ENCODE results near the gene CTU1.

CTU1 gene

GRCh38 chr19:51131780-51132680, 23.8 kb upstream of the CTU1 start:
- no peak for DNase-seq

DNA sequence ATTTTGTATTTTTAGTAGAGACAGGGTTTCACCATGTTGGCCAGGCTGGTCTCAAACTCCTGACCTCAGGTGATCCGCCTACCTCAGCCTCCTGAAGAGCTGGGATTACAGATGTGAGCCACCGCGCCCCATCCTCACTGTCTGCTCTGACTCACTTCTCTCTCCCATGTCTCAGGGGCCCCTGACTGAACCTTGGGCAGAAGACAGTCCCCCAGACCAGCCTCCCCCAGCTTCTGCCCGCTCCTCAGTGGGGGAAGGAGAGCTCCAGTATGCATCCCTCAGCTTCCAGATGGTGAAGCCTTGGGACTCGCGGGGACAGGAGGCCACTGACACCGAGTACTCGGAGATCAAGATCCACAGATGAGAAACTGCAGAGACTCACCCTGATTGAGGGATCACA, 21.5 kb upstream of the CTU1 start:
- DNase-seq, result no peak

DNA sequence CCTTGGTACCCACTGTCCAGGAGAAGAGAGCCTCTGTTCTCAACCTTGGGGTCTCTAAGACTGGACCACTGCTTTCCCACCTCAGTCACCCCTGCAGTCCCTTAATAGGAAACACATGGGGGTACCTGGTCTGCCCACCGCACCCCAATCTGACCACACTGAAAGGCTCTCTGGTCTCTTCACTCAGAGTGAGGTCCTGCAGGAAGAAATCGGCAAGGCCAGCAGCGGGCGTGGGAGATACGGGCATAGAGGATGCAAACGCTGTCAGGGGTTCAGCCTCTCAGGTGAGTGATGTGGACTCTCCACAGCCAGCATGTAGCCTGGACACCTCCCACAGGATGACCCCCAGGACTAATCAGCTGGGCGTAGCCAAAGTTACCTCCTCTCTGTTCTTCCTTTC, 20.0 kb upstream of the CTU1 start:
- DNase-seq, result no peak

- DNase-seq, result no peak
These were observed 19.5 kb upstream of the CTU1 start for GRCh38 chr19:51127755-51128154.

DNA sequence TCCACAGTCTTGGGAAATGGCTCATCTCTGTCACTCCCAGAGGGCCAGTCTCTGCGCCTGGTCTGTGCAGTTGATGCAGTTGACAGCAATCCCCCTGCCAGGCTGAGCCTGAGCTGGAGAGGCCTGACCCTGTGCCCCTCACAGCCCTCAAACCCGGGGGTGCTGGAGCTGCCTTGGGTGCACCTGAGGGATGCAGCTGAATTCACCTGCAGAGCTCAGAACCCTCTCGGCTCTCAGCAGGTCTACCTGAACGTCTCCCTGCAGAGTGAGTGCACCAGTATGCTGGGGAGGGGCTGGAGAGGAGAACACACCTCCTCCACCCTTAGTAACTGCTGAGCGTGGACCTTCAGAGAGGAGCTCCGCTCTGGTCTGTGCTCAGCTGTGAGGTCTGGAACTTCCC, 18.8 kb upstream of the CTU1 start:
- no peak for DNase-seq

- no peak for DNase-seq
These were observed 17.3 kb upstream of the CTU1 start for GRCh38 chr19:51125421-51126075.

GRCh38 chr19:51124729-51125128, 16.5 kb upstream of the CTU1 start, which contains the start of gene SIGLEC9:
Gene SIGLEC9, plus strand, starts transcription at chr19:51124906. Its CDS starts 69 bp downstream, at chr19:51124975.
- DNase-seq, result no peak

- DNase-seq, result no peak
These were observed 16.0 kb upstream of the CTU1 start for GRCh38 chr19:51124216-51124615.

GRCh38 chr19:51123802-51124201, 15.6 kb upstream of the CTU1 start:
- DNase-seq, result no peak

DNA sequence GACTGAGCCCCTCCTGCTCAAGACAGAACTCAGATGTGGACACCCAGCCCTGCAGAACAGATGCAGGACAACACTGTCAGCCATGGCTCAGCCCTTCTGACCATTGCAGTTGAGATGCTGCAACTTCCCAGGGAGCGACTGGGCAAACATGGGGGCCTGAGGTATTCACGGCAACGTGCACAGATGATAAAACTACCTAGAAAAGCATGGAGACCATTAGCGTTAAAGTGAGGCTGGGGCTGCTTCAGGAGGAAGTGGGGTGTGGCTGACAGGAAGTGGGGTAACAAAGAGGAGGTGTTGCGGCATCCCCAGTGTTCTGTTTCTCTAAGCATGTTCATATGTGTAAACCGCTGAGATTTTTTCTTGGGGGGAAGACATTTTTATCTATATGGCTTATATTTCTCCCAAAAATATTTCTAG, 15.2 kb upstream of the CTU1 start:
- DNase-seq, result no peak

- no peak for DNase-seq
These were observed 14.1 kb upstream of the CTU1 start for GRCh38 chr19:51122112-51122981.

DNA sequence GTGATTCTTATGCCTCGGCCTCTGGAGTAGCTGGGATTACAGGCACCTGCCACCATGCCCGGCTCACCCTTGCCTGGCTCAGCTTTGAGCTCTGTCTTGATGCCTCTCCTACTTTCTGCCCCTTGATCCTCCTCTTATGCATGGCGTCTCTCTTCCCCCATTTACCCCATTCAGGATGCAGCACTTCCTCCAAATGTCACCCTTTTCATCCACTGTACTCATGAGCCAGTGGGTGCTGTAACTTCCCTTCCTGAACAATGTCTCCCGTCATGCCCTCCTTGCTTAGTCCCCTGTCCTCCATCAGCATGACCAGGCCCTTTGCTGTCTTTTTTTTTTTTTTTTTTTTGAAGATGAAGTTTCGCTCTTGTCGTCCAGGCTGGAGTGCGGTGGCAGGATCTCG, 13.0 kb upstream of the CTU1 start:
- DNase-seq, result no peak

DNA sequence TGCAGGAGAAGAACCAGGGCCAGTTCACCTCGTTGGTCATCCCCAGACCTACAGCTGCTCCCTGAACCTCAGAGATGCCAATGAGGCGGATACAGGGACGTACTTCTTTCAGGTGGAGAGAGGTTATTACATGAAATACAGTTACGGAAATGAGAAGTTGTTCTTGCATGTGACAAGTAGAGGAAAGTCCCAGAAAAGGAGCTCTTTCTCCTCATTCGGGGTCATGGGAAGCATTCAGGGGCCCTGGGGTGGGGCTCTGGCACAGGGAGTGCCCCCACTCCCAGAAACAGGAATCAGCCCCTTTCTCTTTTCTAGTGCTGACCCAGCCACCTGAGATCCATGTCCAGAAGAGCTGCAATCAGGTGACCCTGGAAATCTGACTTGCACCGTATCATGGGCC, 12.0 kb upstream of the CTU1 start:
- DNase-seq, result no peak

DNA sequence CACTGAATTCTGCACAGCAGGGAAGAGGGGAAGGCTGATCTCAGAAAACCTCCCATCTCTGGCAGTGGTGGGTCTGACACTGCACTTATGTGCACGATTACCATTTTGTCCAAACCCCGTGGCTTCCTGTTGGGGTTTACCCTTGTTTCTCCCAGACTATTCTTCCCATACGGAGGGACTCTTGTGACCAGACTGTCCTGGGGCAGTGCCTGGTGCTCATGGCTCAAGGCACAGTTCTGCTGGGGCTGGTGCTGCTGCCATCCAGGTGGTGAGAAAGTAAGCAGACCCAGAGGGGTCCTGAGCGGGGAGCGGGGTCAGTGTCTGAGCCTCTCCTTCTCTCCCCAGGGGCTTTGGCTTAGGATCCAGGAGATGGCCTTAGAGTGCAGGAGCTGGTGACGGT, 11.4 kb upstream of the CTU1 start:
- no peak for DNase-seq

DNA sequence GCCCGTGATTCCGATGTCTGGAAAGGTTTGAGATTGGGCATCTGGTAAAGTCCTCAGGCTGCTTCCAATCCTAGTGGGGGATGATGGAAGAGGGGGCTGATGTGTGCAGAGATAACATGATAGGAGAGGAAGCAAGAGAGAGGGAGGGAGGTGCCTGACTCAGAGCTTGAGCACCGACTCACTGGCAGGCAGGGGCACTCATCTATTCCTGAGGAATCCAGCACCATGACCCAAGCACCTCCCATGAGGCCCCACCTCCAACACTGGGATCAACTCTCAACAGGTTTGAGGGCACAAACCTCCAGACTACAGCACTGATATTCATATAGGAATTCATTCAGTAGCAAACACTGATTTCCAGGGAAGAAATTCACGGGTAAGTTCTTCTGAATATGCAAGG, 10.9 kb upstream of the CTU1 start:
- DNase-seq, result no peak

- DNase-seq, result no peak
These were observed 8.6 kb upstream of the CTU1 start for GRCh38 chr19:51116736-51117286.

DNA sequence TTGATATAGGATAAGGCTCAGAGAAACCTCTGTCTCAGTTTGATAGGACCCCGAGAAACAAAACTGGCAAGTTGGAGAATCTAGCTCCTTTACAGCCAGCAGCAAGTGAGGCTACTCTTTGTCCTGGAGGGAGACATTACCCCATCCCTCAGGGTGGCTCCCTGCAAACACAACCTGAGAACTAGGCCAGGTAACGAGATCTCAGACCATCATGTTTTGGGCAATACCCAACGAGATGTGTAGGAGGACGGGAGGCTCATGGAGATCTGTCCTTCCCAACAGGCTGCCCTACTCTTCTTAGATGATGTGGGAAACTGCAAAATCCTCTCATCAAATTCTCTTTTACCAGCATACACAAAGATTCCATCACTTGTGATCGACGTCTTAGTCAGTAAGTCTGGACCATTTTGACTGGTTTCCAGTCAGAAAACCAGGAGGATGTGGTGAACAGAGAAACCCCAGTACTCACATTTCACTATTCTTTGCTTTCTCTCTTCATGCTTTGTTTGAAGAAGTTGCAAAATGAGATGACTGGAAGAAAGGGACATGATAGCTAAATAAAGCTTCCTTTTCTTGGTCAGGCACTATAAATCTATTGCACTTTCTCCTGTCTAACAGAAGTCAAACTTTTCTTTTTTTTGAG, 6.0 kb upstream of the CTU1 start:
- DNase-seq, result no peak

DNA sequence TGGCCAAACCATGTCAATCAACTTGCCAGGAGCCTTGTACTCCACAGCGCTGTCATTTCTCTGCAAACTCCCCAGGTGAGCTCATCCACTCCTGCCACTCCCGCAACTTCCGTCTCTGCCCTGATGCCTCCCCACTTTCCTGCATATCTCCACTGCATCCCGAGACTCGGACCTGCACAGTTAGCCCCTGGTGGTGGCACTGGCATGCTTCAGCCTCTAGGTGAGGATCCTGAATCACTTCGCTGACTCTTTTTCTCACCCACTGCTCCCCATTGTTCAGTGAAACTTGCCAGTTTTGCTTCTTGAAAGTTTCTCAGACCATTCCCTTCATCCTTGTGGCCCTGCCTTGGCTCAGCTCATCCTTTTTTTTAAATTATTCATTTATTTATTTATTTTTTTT, 3.4 kb upstream of the CTU1 start:
- no peak for DNase-seq

GRCh38 chr19:51110666-51110971, 2.4 kb upstream of the CTU1 start:
- DNase-seq, result no peak

DNA sequence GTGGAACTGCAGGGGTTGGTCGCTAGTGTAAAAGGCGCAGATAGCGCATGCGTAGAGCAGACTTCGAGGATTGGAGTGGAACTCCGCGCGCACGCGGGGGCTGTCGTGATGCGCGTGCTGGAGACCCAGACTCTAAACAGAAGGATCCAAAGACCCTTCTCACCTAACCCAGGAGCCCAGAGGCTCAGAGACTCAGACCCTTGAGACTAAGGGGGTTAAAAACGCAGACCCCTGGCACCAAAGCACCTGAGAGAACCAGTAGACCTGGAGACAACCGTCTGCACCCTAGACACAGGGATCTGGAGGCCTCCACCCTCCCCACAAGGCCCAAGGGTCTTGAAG, 567 bp upstream of the CTU1 start:
- no peak for DNase-seq

DNA sequence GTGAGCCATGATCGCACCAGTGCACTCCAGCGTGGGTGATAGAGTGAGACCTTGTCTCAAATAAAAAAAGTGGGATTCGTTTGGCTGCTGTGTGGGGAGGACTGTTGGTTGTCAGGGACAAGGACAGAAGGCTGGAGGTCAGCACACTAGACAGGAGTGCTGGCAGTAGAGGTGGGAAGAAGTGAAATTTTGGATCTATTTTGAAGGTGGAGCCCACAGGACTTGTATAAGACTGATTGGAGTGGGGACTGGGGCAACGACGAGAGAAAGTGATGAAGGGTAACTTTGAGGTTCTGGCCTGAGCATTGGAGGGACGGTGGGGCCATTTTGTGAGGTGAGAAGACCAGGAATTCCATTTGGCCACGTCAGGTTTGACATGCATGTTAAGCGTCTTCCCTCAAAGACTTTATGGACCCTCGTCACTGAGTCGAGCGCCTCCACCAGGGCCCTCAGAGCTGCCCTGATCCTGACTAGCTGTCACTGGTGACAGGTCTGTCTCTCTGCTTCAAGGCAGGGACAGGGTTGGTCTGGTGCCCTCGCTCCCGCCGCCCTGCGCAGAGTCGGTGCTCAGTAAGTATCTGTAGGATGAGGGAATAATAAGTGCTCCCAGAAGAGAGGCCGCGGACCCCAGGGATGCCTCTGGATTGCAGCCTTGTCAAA, 673 bp downstream of the CTU1 start:
- DNase-seq, result no peak

GRCh38 chr19:51103926-51104341, 4.3 kb downstream of the CTU1 start:
- no peak for DNase-seq

Measured in activated gamma-delta T cell (primary cell).